Tibial artery (tissue), 4 donors: ENCODE results near the gene ARMC3.
A peak's percentile ranks its signal among the peaks of the same experiment; 100 is the strongest.
"Not testable (repeated sequence)": the region's sequence is repeated elsewhere in the genome, so short reads cannot be mapped to it uniquely, and the experiment has no call there.

ENCODE experiments used
- DNase-seq, 2 donors: peaks; one replicate each; pipeline ENCODE4 v3.0.0-alpha.2; 2019
- H3K27ac ChIP-seq, 2 donors: fragments of 200-600 bp; sonication (generic) in 1 of 2; 1 replicate in 1 of 2; 2 replicates in 1 of 2; pipeline ENCODE4 v1.5.1; 2018 to 2019; ENCODE audit warnings: mild to moderate bottlenecking in 1 of 2
- H3K27me3 ChIP-seq, 2 donors: fragments of 200-600 bp; sonication (generic) in 1 of 2; one replicate each; pipeline versions ENCODE4 v1.5.1 to v1.6.0; 2016 to 2019
- H3K36me3 ChIP-seq, 3 donors: fragments of 200-600 bp; sonication (generic) in 2 of 3; one replicate each; pipeline ENCODE4 v1.5.1; 2016 to 2019; ENCODE audit warnings: mild to moderate bottlenecking in 2 of 3
- H3K4me1 ChIP-seq, 4 donors: fragments of 200-600 bp; sonication (generic) in 2 of 4; 1 replicate in 3 of 4; 2 replicates in 1 of 4; pipeline ENCODE4 v1.5.1; 2016 to 2019
- H3K4me3 ChIP-seq, 2 donors: fragments of 200-600 bp; sonication (generic) in 1 of 2; 1 replicate in 1 of 2; 2 replicates in 1 of 2; pipeline ENCODE4 v1.5.1; 2018 to 2019; ENCODE audit warnings: mild to moderate bottlenecking in 2 of 2
- H3K9me3 ChIP-seq, 3 donors: fragments of 200-600 bp; sonication (generic) in 1 of 3; one replicate each; pipeline ENCODE4 v1.5.1; 2016 to 2019
- CTCF ChIP-seq, 2 experiments: fragments of 200-600 bp in 1 of 2; fragments of 450-650 bp in 1 of 2; IDR thresholded peaks; one replicate each; pipeline ENCODE4 v1.5.1; 2017 to 2019; ENCODE audit warnings: antibody characterized with exemption in 2 of 2, mild to moderate bottlenecking in 1 of 2, moderate library complexity in 1 of 2
- intact Hi-C: fragments of 100-400 bp; cut with DNase I; formaldehyde crosslinking; loops from one replicate; pipeline ENCODE4 v1.15.0; 2023; ENCODE audit warnings: low total_unique reads

ARMC3 gene

GRCh38 chr10:23056186-23056579 is 128.3 kb downstream of the ARMC3 start:
- TF ChIP-seq CTCF (IDR thresholded peaks at IDR 0.05): no peak
- Histone ChIP-seq H3K36me3 (no peaks in the 10 kb centered on the region), H3K27me3 (no peaks in the 10 kb centered on the region), H3K9me3 (no peaks in the 10 kb centered on the region), H3K4me1 (no peaks in the 10 kb centered on the region), H3K27ac (no peak overlapping the region), H3K4me3 (no peak overlapping the region)
- DNase-seq: no peak
- intact Hi-C loops: no loop called here

GRCh38 chr10:23058366-23058765 is 130.5 kb downstream of the ARMC3 start:
- no peaks in the 10 kb centered on the region for H3K4me1 ChIP-seq
- intact Hi-C loops: no loop called here
- no peak overlapping the region for H3K4me3 ChIP-seq
- no peaks in the 10 kb centered on the region for H3K27me3 ChIP-seq
- no peaks in the 10 kb centered on the region for H3K36me3 ChIP-seq
- no peaks in the 10 kb centered on the region for H3K9me3 ChIP-seq
- no peak overlapping the region for H3K27ac ChIP-seq
- no peak for DNase-seq
- no peak for TF ChIP-seq CTCF (IDR thresholded peaks at IDR 0.05)

- Histone ChIP-seq H3K36me3 (no peaks in the 10 kb centered on the region), H3K4me1 (peaks cover 0 to 14% (median 11%) of the 10 kb centered on the region in 4 donors), H3K4me3 (no peak overlapping the region), H3K27ac (no peak overlapping the region), H3K9me3 (no peaks in the 10 kb centered on the region), H3K27me3 (no peaks in the 10 kb centered on the region)
- intact Hi-C loops: loop anchor here (10.0 kb wide), 1 partner anchor 66 kb away; no protein-coding TSS in a partner anchor
- TF ChIP-seq CTCF (IDR thresholded peaks at IDR 0.05): no peak
- DNase-seq: no peak
Observed at GRCh38 chr10:23060918-23061317, 133.1 kb downstream of the ARMC3 start.

- Histone ChIP-seq H3K4me1 (peaks cover 0 to 17% (median 14%) of the 10 kb centered on the region in 4 donors), H3K9me3 (no peaks in the 10 kb centered on the region), H3K27ac (no peak overlapping the region), H3K27me3 (no peaks in the 10 kb centered on the region), H3K4me3 (no peak overlapping the region), H3K36me3 (no peaks in the 10 kb centered on the region)
- DNase-seq: no peak
- no peak for TF ChIP-seq CTCF (IDR thresholded peaks at IDR 0.05)
- intact Hi-C loops: loop anchor here (10.0 kb wide), 1 partner anchor 69 kb away; no protein-coding TSS in a partner anchor
Observed at GRCh38 chr10:23063045-23063972, 135.5 kb downstream of the ARMC3 start.

GRCh38 chr10:23063973-23064812 is 136.3 kb downstream of the ARMC3 start:
- Histone ChIP-seq H3K4me1 (peaks cover 0 to 17% (median 14%) of the 10 kb centered on the region in 4 donors), H3K27me3 (no peaks in the 10 kb centered on the region), H3K27ac (no peak overlapping the region), H3K36me3 (no peaks in the 10 kb centered on the region), H3K9me3 (no peaks in the 10 kb centered on the region), H3K4me3 (no peak overlapping the region)
- intact Hi-C loops: loop anchor here (10.0 kb wide), 1 partner anchor 69 kb away; no protein-coding TSS in a partner anchor
- TF ChIP-seq CTCF (IDR thresholded peaks at IDR 0.05): no peak
- DNase-seq: no peak

GRCh38 chr10:23064813-23065114 is 136.9 kb downstream of the ARMC3 start:
- peak overlapping the region; percentile 17 to 51 for H3K27ac ChIP-seq
- intact Hi-C loops: loop anchor here (5.0 to 10.0 kb wide), 2 partner anchors 70 to 1072 kb away; no protein-coding TSS in a partner anchor

More at GRCh38 chr10:23064813-23065114, 136.9 kb downstream of the ARMC3 start:
- not testable (repeated sequence) for H3K9me3 ChIP-seq, H3K4me3 ChIP-seq, H3K36me3 ChIP-seq, H3K27me3 ChIP-seq, DNase-seq
- H3K4me1 ChIP-seq: peaks cover 0 to 17% (median 14%) of the 10 kb centered on the region in 4 donors
